GM19455 (cell line): ENCODE measurements around the gene COQ9.
"Not testable (repeated sequence)": the region's sequence is repeated elsewhere in the genome, so short reads cannot be mapped to it uniquely, and the experiment has no call there.

Experiments used
- ATAC-seq: cut with Tn5 transposase; IDR thresholded peaks from one replicate; pipeline ENCODE4 v1.9.1; 2021; ENCODE audit not compliant: unreplicated experiment

Gene COQ9

GRCh38 chr16:57447186-57447962, at the start of gene COQ9, which contains the start of gene CIAPIN1:
Gene COQ9, plus strand, starts transcription at chr16:57447479. Its CDS starts 27 bp downstream, at chr16:57447506.
Gene CIAPIN1, minus strand, starts transcription at chr16:57447385. Its CDS starts 6,457 bp downstream, at chr16:57440928.
- ATAC-seq: peak; percentile 95

GRCh38 chr16:57397493-57397892, 49.8 kb upstream of the COQ9 start:
- not testable (repeated sequence) for ATAC-seq

- no peak for ATAC-seq
Observed at GRCh38 chr16:57401943-57402640, 45.2 kb upstream of the COQ9 start.

- no peak for ATAC-seq
Observed at GRCh38 chr16:57403965-57404817, 43.1 kb upstream of the COQ9 start, which contains the start of gene CCL17. Gene CCL17, plus strand, starts transcription at chr16:57404767. Its CDS starts 9,166 bp downstream, at chr16:57413933.

GRCh38 chr16:57405097-57405496, 42.2 kb upstream of the COQ9 start:
- ATAC-seq: no peak

- no peak for ATAC-seq
Observed at GRCh38 chr16:57406881-57407280, 40.4 kb upstream of the COQ9 start.

GRCh38 chr16:57407521-57408353, 39.5 kb upstream of the COQ9 start:
- ATAC-seq: no peak

GRCh38 chr16:57409065-57409464, 38.2 kb upstream of the COQ9 start:
- ATAC-seq: no peak

GRCh38 chr16:57409870-57410587, 37.2 kb upstream of the COQ9 start:
- ATAC-seq: no peak

GRCh38 chr16:57411362-57411976, 35.8 kb upstream of the COQ9 start:
- ATAC-seq: no peak

GRCh38 chr16:57412584-57412983, 34.7 kb upstream of the COQ9 start:
- ATAC-seq: no peak

GRCh38 chr16:57413301-57413730, 34.0 kb upstream of the COQ9 start:
- peak; percentile 65 for ATAC-seq

GRCh38 chr16:57413733-57414132, 33.5 kb upstream of the COQ9 start:
- ATAC-seq: no peak

- ATAC-seq: no peak
Observed at GRCh38 chr16:57416084-57416483, 31.2 kb upstream of the COQ9 start.

GRCh38 chr16:57419506-57419905, 27.8 kb upstream of the COQ9 start:
- no peak for ATAC-seq

GRCh38 chr16:57422026-57422944, 25.0 kb upstream of the COQ9 start:
- no peak for ATAC-seq

- ATAC-seq: no peak
Observed at GRCh38 chr16:57423152-57423551, 24.1 kb upstream of the COQ9 start.

GRCh38 chr16:57424583-57424982, 22.7 kb upstream of the COQ9 start:
- ATAC-seq: no peak
